ENCODE measurements around the gene GRSF1. TPM values are rescaled to one million over a fixed set of nuclear protein-coding genes. Genes with fewer than 3 reads are reported as not detected.

GRSF1 gene, protein sequence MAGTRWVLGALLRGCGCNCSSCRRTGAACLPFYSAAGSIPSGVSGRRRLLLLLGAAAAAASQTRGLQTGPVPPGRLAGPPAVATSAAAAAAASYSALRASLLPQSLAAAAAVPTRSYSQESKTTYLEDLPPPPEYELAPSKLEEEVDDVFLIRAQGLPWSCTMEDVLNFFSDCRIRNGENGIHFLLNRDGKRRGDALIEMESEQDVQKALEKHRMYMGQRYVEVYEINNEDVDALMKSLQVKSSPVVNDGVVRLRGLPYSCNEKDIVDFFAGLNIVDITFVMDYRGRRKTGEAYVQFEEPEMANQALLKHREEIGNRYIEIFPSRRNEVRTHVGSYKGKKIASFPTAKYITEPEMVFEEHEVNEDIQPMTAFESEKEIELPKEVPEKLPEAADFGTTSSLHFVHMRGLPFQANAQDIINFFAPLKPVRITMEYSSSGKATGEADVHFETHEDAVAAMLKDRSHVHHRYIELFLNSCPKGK
- total RNA-seq (100 to 1,000 TPM in 4 of 9 donors, 10 to 100 TPM in 5; 64.1 to 109 (median 95.5) TPM), polyA plus RNA-seq (100 to 1,000 TPM in 1 of 3 donors, 10 to 100 TPM in 2; 35.6 to 149 (median 36.6) TPM)
- long read RNA-seq, donor 1, full-length matches to known transcripts: 42 of 50 reads
- long read RNA-seq, donor 1, partial matches to known transcripts: 8 of 50 reads
- long read RNA-seq, donor 1, other reads (novel, unspliced or antisense): 0 of 50 reads
- long read RNA-seq, donor 2, full-length matches to known transcripts: 25 of 25 reads
- long read RNA-seq, donor 2, partial matches to known transcripts: 0 of 25 reads
- long read RNA-seq, donor 2, other reads (novel, unspliced or antisense): 0 of 25 reads
- long read RNA-seq, donor 3, full-length matches to known transcripts: 28 of 28 reads
- long read RNA-seq, donor 3, partial matches to known transcripts: 0 of 28 reads
- long read RNA-seq, donor 3, other reads (novel, unspliced or antisense): 0 of 28 reads
- long read RNA-seq, donor 4, full-length matches to known transcripts: 79 of 100 reads
- long read RNA-seq, donor 4, partial matches to known transcripts: 12 of 100 reads
- long read RNA-seq, donor 4, other reads (novel, unspliced or antisense): 9 of 100 reads
- long read RNA-seq, donor 5, full-length matches to known transcripts: 242 of 272 reads
- long read RNA-seq, donor 5, partial matches to known transcripts: 12 of 272 reads
- long read RNA-seq, donor 5, other reads (novel, unspliced or antisense): 18 of 272 reads
- long read RNA-seq, donor 6, full-length matches to known transcripts: 35 of 56 reads
- long read RNA-seq, donor 6, partial matches to known transcripts: 16 of 56 reads
- long read RNA-seq, donor 6, other reads (novel, unspliced or antisense): 5 of 56 reads
- long read RNA-seq, donor 7, full-length matches to known transcripts: 9 of 9 reads
- long read RNA-seq, donor 7, partial matches to known transcripts: 0 of 9 reads
- long read RNA-seq, donor 7, other reads (novel, unspliced or antisense): 0 of 9 reads
- long read RNA-seq, donor 8, full-length matches to known transcripts: 23 of 23 reads
- long read RNA-seq, donor 8, partial matches to known transcripts: 0 of 23 reads
- long read RNA-seq, donor 8, other reads (novel, unspliced or antisense): 0 of 23 reads
- long read RNA-seq, donor 9, full-length matches to known transcripts: 16 of 22 reads
- long read RNA-seq, donor 9, partial matches to known transcripts: 6 of 22 reads
- long read RNA-seq, donor 9, other reads (novel, unspliced or antisense): 0 of 22 reads
- long read RNA-seq, donor 10, full-length matches to known transcripts: 7 of 7 reads
- long read RNA-seq, donor 10, partial matches to known transcripts: 0 of 7 reads
- long read RNA-seq, donor 10, other reads (novel, unspliced or antisense): 0 of 7 reads

DNA sequence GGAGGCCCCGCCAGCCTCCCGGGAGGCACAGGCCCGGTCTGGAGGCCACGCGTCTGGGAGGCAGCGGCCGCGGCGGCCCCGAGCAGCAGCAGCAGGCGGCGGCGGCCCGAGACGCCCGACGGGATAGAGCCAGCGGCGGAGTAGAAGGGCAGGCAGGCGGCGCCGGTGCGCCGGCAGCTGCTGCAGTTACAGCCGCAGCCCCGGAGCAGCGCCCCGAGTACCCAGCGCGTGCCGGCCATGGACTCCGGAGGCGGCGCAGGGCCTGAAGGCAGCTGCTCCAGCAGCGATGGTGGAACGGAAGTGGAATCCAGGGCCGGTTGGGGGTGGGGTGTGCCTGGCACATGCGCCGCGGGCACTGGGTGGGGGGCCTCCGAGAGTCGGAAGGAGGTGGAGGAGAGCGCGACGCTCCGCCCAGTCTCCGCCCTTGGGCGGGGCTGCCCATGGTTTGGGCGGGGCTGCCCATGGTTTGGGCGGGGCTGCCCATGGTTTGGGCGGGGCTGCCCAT lies at the start of gene GRSF1:
TSS of gene GRSF1 (minus strand) at position 302 of the 505 bp plus-strand sequence. CDS start at position 239, 63 bp downstream.
- Histone ChIP-seq H3K27ac (peak within 1 kb of the TSS; percentile 89 to 98 (median 95)), H3K4me3 (peak within 1 kb of the TSS; percentile 54 to 98 (median 81)), H3K9me3 (replicated peaks in 1 of 3) (no peaks in the 10 kb centered on the region), H3K36me3 (replicated peaks in 1 of 2) (peaks cover 0 to 9% of the 10 kb centered on the region in 2 donors), H3K27me3 (no peaks in the 10 kb centered on the region), H3K4me1 (replicated peaks in 1 of 2) (peaks cover 6 to 30% of the 10 kb centered on the region in 2 donors)
- intact Hi-C loops (cut with DNase I): loop anchor here (10.0 kb wide), 4 partner anchors 55 to 155 kb away; partner anchors contain the start of genes DCK (in 2 of the 2), MOB1B (in 1 of the 2) and UTP3 (in 1 of the 2)
- DNase-seq: peak; percentile 96 to 98 (median 97)
- 0 to 1% (median 0%) methylated on average over 6 to 50 of the region's 51 CpGs for WGBS, 4 donors
- TF ChIP-seq, protein P1, sequence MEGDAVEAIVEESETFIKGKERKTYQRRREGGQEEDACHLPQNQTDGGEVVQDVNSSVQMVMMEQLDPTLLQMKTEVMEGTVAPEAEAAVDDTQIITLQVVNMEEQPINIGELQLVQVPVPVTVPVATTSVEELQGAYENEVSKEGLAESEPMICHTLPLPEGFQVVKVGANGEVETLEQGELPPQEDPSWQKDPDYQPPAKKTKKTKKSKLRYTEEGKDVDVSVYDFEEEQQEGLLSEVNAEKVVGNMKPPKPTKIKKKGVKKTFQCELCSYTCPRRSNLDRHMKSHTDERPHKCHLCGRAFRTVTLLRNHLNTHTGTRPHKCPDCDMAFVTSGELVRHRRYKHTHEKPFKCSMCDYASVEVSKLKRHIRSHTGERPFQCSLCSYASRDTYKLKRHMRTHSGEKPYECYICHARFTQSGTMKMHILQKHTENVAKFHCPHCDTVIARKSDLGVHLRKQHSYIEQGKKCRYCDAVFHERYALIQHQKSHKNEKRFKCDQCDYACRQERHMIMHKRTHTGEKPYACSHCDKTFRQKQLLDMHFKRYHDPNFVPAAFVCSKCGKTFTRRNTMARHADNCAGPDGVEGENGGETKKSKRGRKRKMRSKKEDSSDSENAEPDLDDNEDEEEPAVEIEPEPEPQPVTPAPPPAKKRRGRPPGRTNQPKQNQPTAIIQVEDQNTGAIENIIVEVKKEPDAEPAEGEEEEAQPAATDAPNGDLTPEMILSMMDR (IDR thresholded peaks at IDR 0.05): peak in 2 of 6 experiments; percentile 2 to 23
- TF ChIP-seq POLR2A (IDR thresholded peaks at IDR 0.05): peak in 1 of 2 donors; percentile 86

DNA sequence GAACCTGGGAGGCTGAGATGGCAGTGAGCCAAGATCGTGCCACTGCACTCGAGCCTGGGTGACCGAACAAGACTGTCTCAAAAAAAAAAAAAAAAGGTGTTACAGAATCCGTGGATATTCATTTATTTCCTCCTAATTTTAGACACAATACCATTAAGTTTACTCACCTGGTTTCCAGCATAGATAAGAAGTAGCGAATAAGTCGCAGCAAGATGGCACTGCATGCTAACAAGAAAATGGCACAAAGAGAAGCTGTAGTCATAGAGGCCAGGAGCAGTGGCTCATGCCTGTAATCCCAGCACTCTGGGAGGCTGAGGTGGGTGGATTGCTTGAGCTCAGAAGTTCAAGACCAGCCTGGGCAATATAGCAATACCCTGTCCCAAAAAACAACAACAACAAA lies 45.5 kb upstream of the GRSF1 start:
- intact Hi-C loops (cut with DNase I): no loop called here
- Histone ChIP-seq H3K4me1 (replicated peaks in 1 of 2) (no peaks in the 10 kb centered on the region), H3K36me3 (replicated peaks in 1 of 2) (no peaks in the 10 kb centered on the region), H3K4me3 (no peak overlapping the region), H3K27me3 (no peaks in the 10 kb centered on the region), H3K27ac (no peak overlapping the region), H3K9me3 (replicated peaks in 1 of 3) (no peaks in the 10 kb centered on the region)
- DNase-seq: no peak
- no peak for TF ChIP-seq POLR2A (IDR thresholded peaks at IDR 0.05)
- TF ChIP-seq, protein P1 (IDR thresholded peaks at IDR 0.05): peak in 1 of 6 experiments; percentile 19
- WGBS, 4 donors: 55 to 62% (median 59%) methylated on average over 6 of the region's 6 CpGs

DNA sequence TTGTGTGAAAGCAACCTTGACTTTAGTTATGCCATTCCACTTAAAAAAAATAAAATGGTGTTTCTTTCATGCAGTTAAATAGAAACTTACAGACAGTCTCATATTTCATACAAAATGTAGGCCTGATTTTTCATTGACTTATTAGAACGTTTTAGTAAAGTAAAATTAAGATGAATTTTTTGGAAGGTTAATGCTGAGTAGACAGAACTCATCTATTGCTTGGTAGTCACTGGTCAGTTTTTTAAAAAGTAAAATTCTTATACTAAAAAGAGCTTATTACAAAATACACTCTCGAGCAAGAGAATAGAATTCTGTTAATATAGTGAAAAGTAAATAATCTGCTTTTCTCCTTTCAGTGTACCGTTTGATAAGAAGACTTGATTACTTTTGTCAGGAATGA lies 41.0 kb upstream of the GRSF1 start:
- WGBS, 4 donors: 75 to 86% (median 79%) methylated on average over 3 of the region's 3 CpGs
- TF ChIP-seq, protein P1 (IDR thresholded peaks at IDR 0.05): no peak
- no peak for TF ChIP-seq POLR2A (IDR thresholded peaks at IDR 0.05)
- no peaks in the 10 kb centered on the region for H3K36me3 ChIP-seq (replicated peaks in 1 of 2)
- H3K27ac ChIP-seq: no peak overlapping the region
- H3K4me3 ChIP-seq: no peak overlapping the region
- H3K9me3 ChIP-seq (replicated peaks in 1 of 3): no peaks in the 10 kb centered on the region
- no peak for DNase-seq
- intact Hi-C loops (cut with DNase I): no loop called here
- H3K4me1 ChIP-seq (replicated peaks in 1 of 2): no peaks in the 10 kb centered on the region
- H3K27me3 ChIP-seq: no peaks in the 10 kb centered on the region
